HG03175 (cell line): Measurements from ENCODE around the gene LHFPL2.
"Not testable (repeated sequence)": the region's sequence is repeated elsewhere in the genome, so short reads cannot be mapped to it uniquely, and the experiment has no call there.

Source experiments
- ATAC-seq: cut with Tn5 transposase; IDR thresholded peaks from one replicate; pipeline ENCODE4 v1.9.1; 2021; ENCODE audit warnings: mild to moderate bottlenecking, moderate library complexity; ENCODE audit not compliant: unreplicated experiment

LHFPL2 gene

DNA sequence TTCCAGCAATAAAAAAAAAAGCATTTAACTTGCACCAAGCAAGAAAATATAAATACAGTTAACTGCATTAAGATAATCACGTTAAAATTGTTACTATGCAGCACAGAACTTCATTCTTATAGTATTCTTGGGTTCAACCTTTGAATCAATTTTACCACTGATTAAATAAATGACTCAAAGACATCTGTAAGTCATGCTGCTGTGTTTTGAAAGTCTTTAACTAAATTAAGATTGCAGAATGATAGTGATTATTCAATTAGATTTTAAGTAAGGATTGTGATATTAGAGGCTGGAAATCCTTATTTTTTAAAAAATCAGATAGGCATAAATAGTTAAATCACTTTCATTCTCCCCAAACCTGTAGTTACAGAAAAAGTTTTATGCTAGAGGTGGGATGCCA is 171.8 kb downstream of the LHFPL2 start:
- no peak for ATAC-seq

DNA sequence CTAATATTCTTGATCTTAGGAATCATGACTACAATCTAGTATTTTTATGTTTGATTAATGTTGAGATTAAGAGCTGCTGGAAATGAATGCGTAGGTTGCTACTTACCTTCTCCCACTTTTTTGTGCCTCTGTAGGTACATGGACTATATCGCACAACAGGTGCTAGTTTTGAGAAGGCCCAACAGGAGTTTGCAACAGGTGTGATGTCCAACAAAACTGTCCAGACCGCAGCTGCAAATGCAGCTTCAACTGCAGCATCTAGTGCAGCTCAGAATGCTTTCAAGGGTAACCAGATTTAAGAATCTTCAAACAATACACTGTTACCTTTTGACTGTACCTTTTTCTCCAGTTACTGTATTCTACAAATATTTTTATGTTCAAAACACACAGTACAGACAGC is 173.2 kb downstream of the LHFPL2 start:
- ATAC-seq = no peak

DNA sequence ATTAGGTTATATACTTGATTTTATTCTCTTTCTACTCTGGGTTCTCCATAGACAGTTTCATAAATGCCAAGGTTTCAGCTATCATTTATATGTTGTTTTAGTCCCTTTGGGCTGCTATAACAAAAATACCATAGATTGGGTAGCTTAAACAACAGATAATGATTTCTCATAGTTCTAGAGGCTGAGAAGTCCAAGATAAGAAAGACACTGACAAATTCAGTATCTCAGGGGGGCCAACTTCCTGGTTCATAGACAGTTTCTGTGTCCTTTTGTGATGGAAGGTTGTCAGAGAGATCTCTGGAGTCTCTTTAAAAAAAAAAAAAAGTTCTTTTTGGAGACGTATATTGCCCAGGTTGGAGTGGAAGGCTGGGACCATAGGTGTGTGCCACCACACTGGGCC is 174.8 kb downstream of the LHFPL2 start:
- ATAC-seq = no peak

DNA sequence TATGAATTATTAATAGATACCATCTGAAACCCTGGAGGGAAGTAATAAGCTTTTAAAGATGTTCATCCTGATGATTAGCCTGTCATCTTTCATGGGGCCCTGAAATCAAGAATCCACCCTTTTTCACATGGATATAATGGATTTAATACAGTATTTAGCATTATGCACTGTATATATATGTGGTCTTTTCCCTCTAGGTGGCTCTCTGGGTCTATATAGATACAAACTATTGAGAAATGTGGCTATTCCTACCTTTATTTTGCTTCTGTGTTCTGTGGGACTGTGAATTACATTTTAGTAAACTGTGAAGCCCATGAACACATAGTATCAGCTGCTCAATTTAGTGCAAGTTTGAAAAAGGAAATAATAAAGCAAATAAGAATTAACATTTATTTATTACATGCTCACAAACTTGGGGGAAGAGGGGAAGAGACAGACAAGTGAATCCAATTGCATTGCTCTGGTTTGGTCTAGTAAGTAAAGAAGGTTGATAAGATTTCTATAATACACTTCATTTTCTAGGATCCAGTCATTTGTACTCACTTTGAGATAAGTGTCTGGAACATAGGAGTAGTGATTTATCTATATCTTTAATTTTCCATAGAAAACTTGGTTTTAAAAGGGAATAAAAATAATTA is 176.0 kb downstream of the LHFPL2 start:
- ATAC-seq = no peak

DNA sequence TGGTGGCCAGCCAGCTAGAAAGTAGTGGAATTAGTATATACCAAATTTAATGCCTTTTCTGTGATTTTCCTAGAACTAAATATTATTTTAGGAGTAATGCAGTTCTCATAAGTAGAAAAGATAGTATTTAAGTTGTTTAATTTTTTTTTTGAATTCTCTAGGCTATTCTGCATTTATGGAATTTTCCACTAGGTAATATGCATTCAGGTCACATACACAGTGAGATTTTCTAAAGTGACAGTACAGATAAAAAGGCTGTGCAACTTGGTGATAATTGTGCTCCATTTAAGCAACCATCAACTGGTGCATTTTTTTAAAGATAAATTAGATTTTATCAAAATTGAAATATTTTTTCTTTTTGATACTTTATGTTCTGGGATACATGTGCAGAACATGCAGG is 176.7 kb downstream of the LHFPL2 start:
- no peak for ATAC-seq

DNA sequence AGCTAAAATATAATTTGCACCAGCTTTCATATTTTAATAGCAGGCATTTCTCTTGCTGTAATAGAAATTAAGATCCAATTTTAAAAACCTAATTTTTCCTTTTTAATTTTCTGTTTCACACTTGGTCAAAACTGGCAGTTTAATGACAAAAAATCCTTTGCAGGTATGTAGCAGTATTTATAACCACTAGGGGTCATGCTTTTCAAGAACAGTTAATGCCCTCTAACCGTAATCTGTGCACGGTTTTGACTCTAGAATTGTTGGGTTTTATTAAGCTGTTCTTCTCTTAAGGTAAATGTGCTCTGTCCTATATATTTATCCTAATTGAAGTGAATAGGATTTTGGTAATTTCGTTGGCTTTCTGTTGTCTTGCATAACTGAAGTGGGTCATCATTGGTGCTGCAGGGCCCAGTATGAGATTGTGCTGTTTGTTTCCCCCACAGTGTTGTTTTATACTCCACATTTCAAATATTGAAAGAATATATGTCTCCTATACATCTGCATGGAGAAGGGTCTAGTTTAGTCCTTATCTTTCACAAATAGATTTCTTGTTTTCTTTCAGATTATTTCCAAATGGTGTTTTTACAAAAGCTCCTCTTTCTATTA is 180.7 kb downstream of the LHFPL2 start:
- no peak for ATAC-seq

DNA sequence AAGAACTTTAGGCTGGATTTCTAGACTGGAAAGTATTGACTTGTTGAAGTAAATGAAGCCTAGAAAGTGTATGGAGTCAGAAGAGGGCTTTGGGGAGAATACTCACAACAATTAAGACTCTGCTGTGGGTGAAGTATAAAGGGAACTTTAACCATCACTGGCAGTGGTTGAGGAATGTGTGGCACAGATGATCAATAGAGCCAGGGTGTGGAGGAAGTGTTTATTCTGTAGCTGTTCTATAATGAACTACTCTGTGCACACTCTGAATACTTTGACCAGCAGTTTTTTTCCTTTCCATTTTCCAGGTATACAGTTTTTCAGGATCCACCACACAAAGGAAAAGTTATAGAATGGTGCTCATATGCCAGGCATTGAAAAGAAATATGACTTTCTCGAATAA is 181.4 kb downstream of the LHFPL2 start:
- ATAC-seq = no peak

DNA sequence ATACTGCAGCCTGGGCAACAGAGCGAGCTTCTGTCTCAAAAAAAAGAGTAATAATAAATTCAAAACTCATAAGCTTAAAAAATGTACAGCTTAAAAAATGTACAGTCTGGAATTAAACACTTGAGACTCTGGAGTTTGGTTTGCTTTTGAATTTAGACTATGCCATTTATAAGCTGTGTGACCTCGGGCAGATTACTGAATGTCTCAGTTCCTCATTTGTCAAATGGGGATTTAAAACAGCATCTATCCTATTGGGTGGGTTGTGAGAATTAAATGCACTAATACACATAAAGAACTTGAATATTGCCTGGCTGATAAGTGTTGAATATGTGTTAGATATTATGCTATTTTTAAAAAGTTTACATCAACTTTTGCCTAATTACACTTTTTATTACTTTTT is 189.7 kb downstream of the LHFPL2 start:
- ATAC-seq = no peak

DNA sequence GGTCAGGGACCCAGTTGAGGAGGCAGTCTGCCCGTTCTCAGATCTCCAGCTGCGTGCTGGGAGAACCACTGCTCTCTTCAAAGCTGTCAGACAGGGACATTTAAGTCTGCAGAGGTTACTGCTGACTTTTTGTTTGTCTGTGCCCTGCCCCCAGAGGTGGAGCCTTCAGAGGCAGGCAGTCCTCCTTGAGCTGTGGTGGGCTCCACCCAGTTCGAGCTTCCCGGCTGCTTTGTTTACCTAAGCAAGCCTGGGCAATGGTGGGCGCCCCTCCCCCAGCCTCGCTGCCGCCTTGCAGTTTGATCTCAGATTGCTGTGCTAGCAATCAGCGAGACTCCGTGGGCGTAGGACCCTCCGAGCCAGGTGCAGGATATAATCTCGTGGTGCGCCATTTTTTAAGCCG is 191.1 kb downstream of the LHFPL2 start:
- ATAC-seq = not testable (repeated sequence)

DNA sequence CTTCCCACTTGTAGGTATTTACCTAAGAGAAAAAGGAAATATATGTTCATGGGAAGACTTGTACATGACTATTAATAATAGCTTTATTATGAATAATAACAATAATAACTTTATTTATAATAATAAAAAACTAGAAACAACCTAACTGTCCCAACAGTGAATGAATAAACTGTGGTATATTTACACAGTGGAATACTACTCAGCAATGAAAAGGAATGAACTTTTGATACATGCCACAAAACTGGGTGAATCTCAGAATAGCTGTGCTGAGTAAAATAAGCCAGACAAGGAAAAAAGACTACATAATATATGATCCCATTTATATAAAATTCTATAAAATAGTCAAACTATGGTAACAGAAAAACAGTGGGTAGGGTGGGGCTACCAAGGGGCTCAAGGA is 199.5 kb downstream of the LHFPL2 start:
- no peak for ATAC-seq

DNA sequence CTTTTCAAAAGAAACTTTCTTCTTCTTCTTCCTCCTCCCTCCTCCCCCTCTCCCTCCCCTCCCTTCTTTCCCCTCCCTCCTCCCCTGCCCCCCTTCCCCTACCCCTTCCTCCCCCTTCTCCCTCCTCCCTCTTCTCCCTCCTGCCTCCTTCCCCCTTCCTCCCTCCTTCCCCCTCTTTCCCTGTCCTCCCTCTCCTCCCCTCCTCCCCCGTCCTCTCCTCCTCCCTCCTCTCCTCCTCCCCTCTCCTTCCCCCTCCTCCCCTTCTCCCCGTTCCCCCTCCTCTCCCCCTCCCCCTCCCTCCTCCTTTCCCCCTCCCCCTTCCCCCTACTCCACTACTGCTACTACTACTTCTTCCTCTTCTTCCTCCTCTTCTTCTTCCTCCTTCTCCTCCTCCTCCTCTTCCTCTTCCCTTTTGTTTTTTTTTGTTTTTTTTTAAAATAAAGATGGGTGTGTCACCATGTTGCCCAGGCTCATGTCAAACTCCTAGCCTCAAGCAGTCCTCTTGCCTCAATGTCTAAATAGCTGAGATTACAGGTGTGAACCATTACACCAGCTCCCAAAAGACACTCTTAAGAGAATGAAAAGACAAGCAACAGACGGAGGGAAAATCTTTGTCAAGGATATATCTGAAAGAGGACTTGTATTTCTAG is 200.7 kb downstream of the LHFPL2 start:
- no peak for ATAC-seq
